SK-N-SH (cell line): Measurements from ENCODE around the gene B4GALT1. TPM values are rescaled to one million over a fixed set of nuclear protein-coding genes. Genes with fewer than 3 reads are reported as not detected.

Experiments used
- CTCF ChIA-PET: fragments of 300-600, 350-600 bp; formaldehyde crosslinking; extraction: SDS; loops from one replicate; lab custom pipeline; 2021; lab: Yijun Ruan, JAX
- POLR2A ChIA-PET: fragments of 350-600 bp; sonication (Branson Sonifier 250); formaldehyde crosslinking; extraction: SDS; loops from one replicate; lab custom pipeline; 2020; ENCODE audit warnings: antibody characterized with exemption, inconsistent platforms; lab: Yijun Ruan, JAX
- DNase-seq: peaks from one replicate; pipeline ENCODE4 v3.0.0; 2012
- H2AFZ ChIP-seq: fragments of 200-600 bp; sonication (generic); 2 replicates; pipeline ENCODE4 v1.8.1; 2016; ENCODE audit warnings: antibody characterized with exemption, mild to moderate bottlenecking, low read depth
- H3F3A ChIP-seq: fragments of 200-600 bp; sonication (generic); replicated peaks from 2 replicates; pipeline ENCODE3; 2016; ENCODE audit warnings: antibody characterized with exemption, mild to moderate bottlenecking; ENCODE audit not compliant: insufficient read depth
- H3K27ac ChIP-seq, 2 experiments: fragments of 200-500 bp in 1 of 2; fragments of 200-600 bp in 1 of 2; sonication (Bioruptor generic) in 1 of 2; sonication (generic), shearing (Covaris generic) in 1 of 2; 2 replicates each; pipeline versions ENCODE4 v1.5.1 to v1.6.1; 2014 to 2016; ENCODE audit warnings: low read depth in 2 of 2, inconsistent platforms in 1 of 2, low read length in 1 of 2, mild to moderate bottlenecking in 1 of 2, mixed read lengths in 1 of 2
- H3K27me3 ChIP-seq: fragments of 200-600 bp; sonication (generic), shearing (Covaris generic); 2 replicates; pipeline ENCODE4 v1.6.1; 2016; ENCODE audit warnings: mixed run types; ENCODE audit not compliant: insufficient read depth
- H3K36me3 ChIP-seq, 2 experiments: fragments of 200-500 bp in 1 of 2; fragments of 200-600 bp in 1 of 2; sonication (Bioruptor generic) in 1 of 2; sonication (generic) in 1 of 2; replicated peaks in 1 of 2; 2 replicates each; pipeline versions ENCODE3 to v1.5.1; 2014 to 2016; ENCODE audit warnings: low read length in 1 of 2, mild to moderate bottlenecking in 1 of 2; ENCODE audit not compliant: insufficient read depth in 2 of 2, control insufficient read depth in 1 of 2
- H3K4me1 ChIP-seq, 2 experiments: fragments of 200-500 bp in 1 of 2; fragments of 200-600 bp in 1 of 2; sonication (Bioruptor generic) in 1 of 2; sonication (generic), shearing (Covaris generic) in 1 of 2; 2 replicates each; pipeline versions ENCODE4 v1.5.1 to v1.6.1; 2014 to 2016; ENCODE audit warnings: low read depth in 1 of 2, low read length in 1 of 2, mixed run types in 1 of 2; ENCODE audit not compliant: insufficient read depth in 2 of 2, control insufficient read depth in 1 of 2
- H3K4me2 ChIP-seq: fragments of 200-600 bp; sonication (generic), shearing (Covaris generic); 2 replicates; pipeline ENCODE4 v1.6.1; 2017; ENCODE audit warnings: mixed run types
- H3K4me3 ChIP-seq, 2 experiments: fragments of 200-500 bp in 1 of 2; fragments of 200-600 bp in 1 of 2; sonication (Bioruptor generic) in 1 of 2; sonication (generic), shearing (Covaris generic) in 1 of 2; 2 replicates each; pipeline versions ENCODE4 v1.5.1 to v1.8.1; 2014 to 2016; ENCODE audit warnings: low read depth in 2 of 2, inconsistent platforms in 1 of 2, low read length in 1 of 2, mild to moderate bottlenecking in 1 of 2, mixed read lengths in 1 of 2, moderate library complexity in 1 of 2
- H3K79me2 ChIP-seq: fragments of 200-600 bp; sonication (generic); 2 replicates; pipeline ENCODE4 v1.8.1; 2017; ENCODE audit warnings: mild to moderate bottlenecking; ENCODE audit not compliant: insufficient read depth
- H3K9ac ChIP-seq: fragments of 200-600 bp; sonication (generic); 2 replicates; pipeline ENCODE4 v1.6.1; 2017; ENCODE audit warnings: mixed run types
- H3K9me2 ChIP-seq: fragments of 200-600 bp; sonication (generic); 2 replicates; pipeline ENCODE4 v1.6.1; 2017; ENCODE audit warnings: mixed run types
- H3K9me3 ChIP-seq: fragments of 200-600 bp; sonication (generic); 2 replicates; pipeline ENCODE4 v1.6.1; 2017; ENCODE audit warnings: mixed run types, mild to moderate bottlenecking, moderate library complexity
- H4K20me1 ChIP-seq: fragments of 200-600 bp; sonication (generic); 2 replicates; pipeline ENCODE4 v1.6.1; 2017; ENCODE audit warnings: mild to moderate bottlenecking, mixed run types; ENCODE audit not compliant: insufficient read depth
- CHD2 ChIP-seq: fragments of 150-350 bp; IDR thresholded peaks from 2 replicates; pipeline ENCODE4 v1.6.1; 2018; ENCODE audit warnings: low read length; ENCODE audit not compliant: partially characterized antibody
- EP300 ChIP-seq, 2 experiments: IDR thresholded peaks; 2 replicates each; pipeline versions ENCODE4 v1.4.0 to v1.6.1; 2012; ENCODE audit warnings: borderline replicate concordance in 1 of 2, low read depth in 1 of 2, low read length in 1 of 2
- EZH2phosphoT487 ChIP-seq: fragments of 200-600 bp; sonication (generic); IDR thresholded peaks from 2 replicates; pipeline ENCODE4 v1.6.1; 2017; ENCODE audit warnings: low read depth, mixed run types, mild to moderate bottlenecking, antibody characterized with exemption, moderate library complexity, borderline replicate concordance
- FOXJ3 ChIP-seq: sonication (generic); formaldehyde crosslinking; IDR thresholded peaks from 2 replicates; pipeline ENCODE4 v1.5.1; 2020; ENCODE audit warnings: mild to moderate bottlenecking, missing genetic modification reagents
- GABPA ChIP-seq: IDR thresholded peaks from 2 replicates; pipeline ENCODE4 v1.4.0; 2012; ENCODE audit warnings: low read depth, mild to moderate bottlenecking
- MEF2A ChIP-seq: IDR thresholded peaks from 2 replicates; pipeline ENCODE4 v1.4.0; 2012; ENCODE audit warnings: low read depth, borderline replicate concordance
- NFIC ChIP-seq: IDR thresholded peaks from 2 replicates; pipeline ENCODE4 v1.4.0; 2012; ENCODE audit warnings: borderline replicate concordance
- NRF1 ChIP-seq: IDR thresholded peaks from 2 replicates; pipeline ENCODE4 v1.6.1; 2012; ENCODE audit warnings: low read depth, mild to moderate bottlenecking, low read length
- RAD21 ChIP-seq: IDR thresholded peaks from 2 replicates; pipeline ENCODE4 v1.6.1; 2012; ENCODE audit warnings: mild to moderate bottlenecking, low read length
- RCOR1 ChIP-seq: fragments of 150-350 bp; IDR thresholded peaks from 2 replicates; pipeline ENCODE4 v1.6.1; 2017; ENCODE audit warnings: antibody characterized with exemption, low read length
- RFX5 ChIP-seq: IDR thresholded peaks from 2 replicates; pipeline ENCODE4 v1.6.1; 2012; ENCODE audit warnings: mild to moderate bottlenecking, improper control_type of control experiment, low read length
- TAF1 ChIP-seq: IDR thresholded peaks from 2 replicates; pipeline ENCODE4 v1.6.1; 2012; ENCODE audit warnings: low read depth, mild to moderate bottlenecking, low read length, moderate library complexity, borderline replicate concordance
- TCF12 ChIP-seq: IDR thresholded peaks from 2 replicates; pipeline ENCODE4 v1.4.0; 2012
- YY1 ChIP-seq: IDR thresholded peaks from 2 replicates; pipeline ENCODE4 v1.4.0; 2012; ENCODE audit warnings: low read depth, mild to moderate bottlenecking
- WGBS: methylation state at CpG from one replicate; pipeline ENCODE4 v1.1.6; 2017; ENCODE audit warnings: low lambda C conversion rate; 5-methylcytosine and 5-hydroxymethylcytosine counted together
- polyA plus RNA-seq, 3 experiments: library from polyadenylated mRNA; depleted of rRNA; stranded (reverse); fragments of >200 nt; gene quantifications; 2 replicates each; pipeline ENCODE4 v1.2.3, GENCODE V29; 2012
- TF ChIP-seq, protein P1 (sequence below): fragments of 150-350 bp; IDR thresholded peaks from 2 replicates; pipeline ENCODE4 v1.6.1; 2017; ENCODE audit warnings: antibody characterized with exemption, low read length, low read depth, borderline replicate concordance
- TF ChIP-seq, protein P2 (sequence below): fragments of 150-350 bp; IDR thresholded peaks from 2 replicates; pipeline ENCODE4 v1.6.1; 2016; ENCODE audit warnings: mild to moderate bottlenecking, low read depth, low read length
- TF ChIP-seq, protein P3 (sequence below): IDR thresholded peaks from 2 replicates; pipeline ENCODE4; 2012
- TF ChIP-seq, protein P4 (sequence below): IDR thresholded peaks from 2 replicates; pipeline ENCODE4 v1.4.0; 2012; ENCODE audit warnings: low read depth
- TF ChIP-seq, protein P5 (sequence below): IDR thresholded peaks from 2 replicates; pipeline ENCODE4 v1.6.1; 2012; ENCODE audit warnings: mild to moderate bottlenecking, low read depth, low read length, moderate library complexity

Gene B4GALT1
- polyA plus RNA-seq, 1 of the 3 experiments (the other 2 are of a cell fraction), result 36.2 TPM

DNA sequence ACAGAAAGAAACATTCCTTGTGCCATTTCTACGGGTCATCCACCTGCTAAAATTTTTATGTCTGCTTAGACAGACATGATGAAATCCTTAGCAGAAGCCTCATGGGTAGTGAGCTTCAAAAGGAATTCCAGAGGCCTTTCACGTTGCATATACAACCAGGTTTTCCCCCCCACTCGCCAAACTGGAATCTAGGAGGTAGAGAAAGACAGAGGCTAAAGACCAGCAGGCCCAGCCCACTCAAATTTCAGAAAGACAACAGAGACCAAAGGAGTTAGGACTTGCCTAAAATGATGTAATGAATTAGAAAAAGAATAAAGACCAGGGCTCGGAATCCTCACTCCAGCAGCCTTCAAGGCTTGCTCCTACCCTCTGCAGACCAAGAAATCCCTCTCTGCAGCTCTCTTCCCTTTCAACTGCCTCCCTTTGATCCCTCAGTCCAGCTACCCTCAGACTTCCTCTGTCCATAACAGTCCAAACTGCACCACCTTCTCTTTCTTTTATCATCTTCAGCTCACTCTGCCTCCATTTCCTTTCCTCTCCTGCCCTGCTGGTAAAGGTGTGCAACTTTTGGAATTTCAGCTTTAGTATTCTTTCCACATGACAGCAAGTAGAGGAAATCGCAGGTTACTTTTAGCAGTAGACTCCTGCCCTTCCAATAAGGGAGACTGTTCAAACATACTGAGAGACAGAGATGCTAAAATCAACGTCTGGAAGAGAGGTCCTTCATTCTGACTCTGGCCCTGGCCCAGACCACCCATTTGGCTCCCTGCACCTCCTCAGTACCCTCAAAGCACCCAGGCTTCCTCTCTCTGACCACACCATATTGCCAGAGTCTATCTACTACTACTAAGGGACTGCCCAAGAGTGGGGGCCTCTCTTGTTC, 8.9 kb downstream of the B4GALT1 start:
- peaks cover 55 to 60% of the 10 kb centered on the region in 2 experiments for H3K4me1 ChIP-seq
- no peaks in the 10 kb centered on the region for H3K9me3 ChIP-seq
- H3K27ac ChIP-seq, result peak overlapping the region; percentile 94 to 96
- peak overlapping the region; percentile 70 for H3K4me2 ChIP-seq
- ChIA-PET CTCF (interaction anchor here (1.4 to 2.0 kb wide), 3 partner anchors 12 to 82 kb away, joined by 4 to 7 read pairs (median 6); partner anchors contain the start of gene SMU1), POLR2A (no interaction called here)
- H3K27me3 ChIP-seq, result no peaks in the 10 kb centered on the region
- DNase-seq, result no peak
- H3K79me2 ChIP-seq, result peaks cover 96% of the 10 kb centered on the region
- H3K4me3 ChIP-seq, result no peak overlapping the region
- peaks cover 29% of the 10 kb centered on the region for H3F3A ChIP-seq
- no peak overlapping the region for H2AFZ ChIP-seq
- TF ChIP-seq, protein P1, sequence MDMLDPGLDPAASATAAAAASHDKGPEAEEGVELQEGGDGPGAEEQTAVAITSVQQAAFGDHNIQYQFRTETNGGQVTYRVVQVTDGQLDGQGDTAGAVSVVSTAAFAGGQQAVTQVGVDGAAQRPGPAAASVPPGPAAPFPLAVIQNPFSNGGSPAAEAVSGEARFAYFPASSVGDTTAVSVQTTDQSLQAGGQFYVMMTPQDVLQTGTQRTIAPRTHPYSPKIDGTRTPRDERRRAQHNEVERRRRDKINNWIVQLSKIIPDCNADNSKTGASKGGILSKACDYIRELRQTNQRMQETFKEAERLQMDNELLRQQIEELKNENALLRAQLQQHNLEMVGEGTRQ, result no peak
- TF ChIP-seq MEF2A, result no peak
- no peak for TF ChIP-seq NFIC
- no peak for TF ChIP-seq TCF12
- no peak for TF ChIP-seq GABPA
- no peak for TF ChIP-seq CHD2
- TF ChIP-seq YY1, result no peak
- TF ChIP-seq, protein P2, sequence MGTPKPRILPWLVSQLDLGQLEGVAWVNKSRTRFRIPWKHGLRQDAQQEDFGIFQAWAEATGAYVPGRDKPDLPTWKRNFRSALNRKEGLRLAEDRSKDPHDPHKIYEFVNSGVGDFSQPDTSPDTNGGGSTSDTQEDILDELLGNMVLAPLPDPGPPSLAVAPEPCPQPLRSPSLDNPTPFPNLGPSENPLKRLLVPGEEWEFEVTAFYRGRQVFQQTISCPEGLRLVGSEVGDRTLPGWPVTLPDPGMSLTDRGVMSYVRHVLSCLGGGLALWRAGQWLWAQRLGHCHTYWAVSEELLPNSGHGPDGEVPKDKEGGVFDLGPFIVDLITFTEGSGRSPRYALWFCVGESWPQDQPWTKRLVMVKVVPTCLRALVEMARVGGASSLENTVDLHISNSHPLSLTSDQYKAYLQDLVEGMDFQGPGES, result no peak
- TF ChIP-seq FOXJ3 (CRISPR knock-in tag), result no peak
- TF ChIP-seq, protein P3, sequence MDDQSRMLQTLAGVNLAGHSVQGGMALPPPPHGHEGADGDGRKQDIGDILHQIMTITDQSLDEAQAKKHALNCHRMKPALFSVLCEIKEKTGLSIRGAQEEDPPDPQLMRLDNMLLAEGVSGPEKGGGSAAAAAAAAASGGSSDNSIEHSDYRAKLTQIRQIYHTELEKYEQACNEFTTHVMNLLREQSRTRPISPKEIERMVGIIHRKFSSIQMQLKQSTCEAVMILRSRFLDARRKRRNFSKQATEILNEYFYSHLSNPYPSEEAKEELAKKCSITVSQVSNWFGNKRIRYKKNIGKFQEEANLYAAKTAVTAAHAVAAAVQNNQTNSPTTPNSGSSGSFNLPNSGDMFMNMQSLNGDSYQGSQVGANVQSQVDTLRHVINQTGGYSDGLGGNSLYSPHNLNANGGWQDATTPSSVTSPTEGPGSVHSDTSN, result no peak
- TF ChIP-seq NRF1, result no peak
- TF ChIP-seq, protein P4, sequence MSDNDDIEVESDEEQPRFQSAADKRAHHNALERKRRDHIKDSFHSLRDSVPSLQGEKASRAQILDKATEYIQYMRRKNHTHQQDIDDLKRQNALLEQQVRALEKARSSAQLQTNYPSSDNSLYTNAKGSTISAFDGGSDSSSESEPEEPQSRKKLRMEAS, result no peak
- TF ChIP-seq RCOR1, result no peak
- TF ChIP-seq EZH2phosphoT487, result no peak
- TF ChIP-seq, protein P5, sequence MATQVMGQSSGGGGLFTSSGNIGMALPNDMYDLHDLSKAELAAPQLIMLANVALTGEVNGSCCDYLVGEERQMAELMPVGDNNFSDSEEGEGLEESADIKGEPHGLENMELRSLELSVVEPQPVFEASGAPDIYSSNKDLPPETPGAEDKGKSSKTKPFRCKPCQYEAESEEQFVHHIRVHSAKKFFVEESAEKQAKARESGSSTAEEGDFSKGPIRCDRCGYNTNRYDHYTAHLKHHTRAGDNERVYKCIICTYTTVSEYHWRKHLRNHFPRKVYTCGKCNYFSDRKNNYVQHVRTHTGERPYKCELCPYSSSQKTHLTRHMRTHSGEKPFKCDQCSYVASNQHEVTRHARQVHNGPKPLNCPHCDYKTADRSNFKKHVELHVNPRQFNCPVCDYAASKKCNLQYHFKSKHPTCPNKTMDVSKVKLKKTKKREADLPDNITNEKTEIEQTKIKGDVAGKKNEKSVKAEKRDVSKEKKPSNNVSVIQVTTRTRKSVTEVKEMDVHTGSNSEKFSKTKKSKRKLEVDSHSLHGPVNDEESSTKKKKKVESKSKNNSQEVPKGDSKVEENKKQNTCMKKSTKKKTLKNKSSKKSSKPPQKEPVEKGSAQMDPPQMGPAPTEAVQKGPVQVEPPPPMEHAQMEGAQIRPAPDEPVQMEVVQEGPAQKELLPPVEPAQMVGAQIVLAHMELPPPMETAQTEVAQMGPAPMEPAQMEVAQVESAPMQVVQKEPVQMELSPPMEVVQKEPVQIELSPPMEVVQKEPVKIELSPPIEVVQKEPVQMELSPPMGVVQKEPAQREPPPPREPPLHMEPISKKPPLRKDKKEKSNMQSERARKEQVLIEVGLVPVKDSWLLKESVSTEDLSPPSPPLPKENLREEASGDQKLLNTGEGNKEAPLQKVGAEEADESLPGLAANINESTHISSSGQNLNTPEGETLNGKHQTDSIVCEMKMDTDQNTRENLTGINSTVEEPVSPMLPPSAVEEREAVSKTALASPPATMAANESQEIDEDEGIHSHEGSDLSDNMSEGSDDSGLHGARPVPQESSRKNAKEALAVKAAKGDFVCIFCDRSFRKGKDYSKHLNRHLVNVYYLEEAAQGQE, result no peak
- no peak for TF ChIP-seq TAF1
- no peak for TF ChIP-seq RAD21
- no peak for TF ChIP-seq RFX5
- no peak for TF ChIP-seq EP300 (IDR thresholded peaks at IDR 0.05; ENCODE audit: borderline replicate concordance in 1 of 2, low read depth in 1 of 2, low read length in 1 of 2)
- H3K9me2 ChIP-seq, result no peaks in the 10 kb centered on the region
- H4K20me1 ChIP-seq, result no peaks in the 10 kb centered on the region
- WGBS, result 64% methylated on average over 6 of the region's 6 CpGs
- H3K9ac ChIP-seq, result peak overlapping the region; percentile 50; the same call in 1 of the 2 replicates
- no peaks in the 10 kb centered on the region for H3K36me3 ChIP-seq
